Nephron progenitor cell (in vitro differentiated cells): ENCODE measurements around the gene METTL17.
"Not testable (repeated sequence)": the region's sequence is repeated elsewhere in the genome, so short reads cannot be mapped to it uniquely, and the experiment has no call there.

Experiments used
- DNase-seq: peaks from one replicate; pipeline ENCODE4 v3.0.0; 2021
- H3K27ac Mint-ChIP-seq: 2 replicates; pipeline ENCODE4 v1.8.0; 2021; ENCODE audit warnings: mild to moderate bottlenecking, moderate library complexity, mixed read lengths
- H3K27me3 Mint-ChIP-seq: 2 replicates; pipeline ENCODE4 v1.8.0; 2021; ENCODE audit warnings: mild to moderate bottlenecking, low read depth, mixed read lengths; ENCODE audit not compliant: poor library complexity
- H3K36me3 Mint-ChIP-seq: 2 replicates; pipeline ENCODE4 v1.8.0; 2021; ENCODE audit warnings: low read depth, mixed read lengths
- H3K4me1 Mint-ChIP-seq: 2 replicates; pipeline ENCODE4 v1.8.0; 2021; ENCODE audit warnings: mixed read lengths
- H3K4me3 Mint-ChIP-seq: 2 replicates; pipeline ENCODE4 v1.8.0; 2021; ENCODE audit warnings: mild to moderate bottlenecking, moderate library complexity, mixed read lengths
- H3K9me3 Mint-ChIP-seq: 2 replicates; pipeline ENCODE4 v1.8.0; 2021; ENCODE audit warnings: mild to moderate bottlenecking, moderate library complexity, mixed read lengths
- CTCF ChIP-seq: fragments of 200-600 bp; sonication (generic); IDR thresholded peaks from 2 replicates; pipeline ENCODE4 v1.5.0; 2021; ENCODE audit warnings: antibody characterized with exemption

Gene METTL17

GRCh38 chr14:20978687-20979086 lies 11.1 kb upstream of the METTL17 start:
- no peak for TF ChIP-seq CTCF
- H3K9me3 Mint-ChIP-seq = no peaks in the 10 kb centered on the region
- peaks cover 22% of the 10 kb centered on the region for H3K27me3 Mint-ChIP-seq
- no peak overlapping the region for H3K27ac Mint-ChIP-seq
- H3K4me1 Mint-ChIP-seq = no peaks in the 10 kb centered on the region
- no peak overlapping the region for H3K4me3 Mint-ChIP-seq
- no peak for DNase-seq
- no peaks in the 10 kb centered on the region for H3K36me3 Mint-ChIP-seq

DNA sequence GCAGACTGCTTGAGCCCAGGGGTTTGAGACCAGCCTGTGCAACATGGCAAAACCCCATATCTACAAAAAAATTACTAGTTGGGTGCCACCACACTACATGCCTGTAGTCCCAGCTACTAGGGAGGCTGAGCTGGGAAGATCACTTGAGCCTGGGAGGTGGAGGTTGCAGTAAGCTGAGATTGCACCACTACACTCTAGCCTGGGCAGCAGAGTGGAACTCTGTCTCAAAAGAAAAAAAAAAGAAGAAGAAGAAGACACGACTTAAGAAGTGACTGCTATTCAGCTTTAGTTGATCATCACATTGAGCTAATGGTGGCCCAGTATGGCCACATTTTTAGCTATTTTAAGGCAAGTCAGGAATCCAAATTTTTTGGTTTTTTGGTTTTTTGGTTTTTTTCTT lies 8.9 kb upstream of the METTL17 start:
- H3K27ac Mint-ChIP-seq = no peak overlapping the region
- H3K4me1 Mint-ChIP-seq = no peaks in the 10 kb centered on the region
- peaks cover 35% of the 10 kb centered on the region for H3K27me3 Mint-ChIP-seq
- H3K9me3 Mint-ChIP-seq = no peaks in the 10 kb centered on the region
- H3K36me3 Mint-ChIP-seq = no peaks in the 10 kb centered on the region
- no peak for TF ChIP-seq CTCF
- no peak for DNase-seq
- no peak overlapping the region for H3K4me3 Mint-ChIP-seq

- H3K9me3 Mint-ChIP-seq = no peaks in the 10 kb centered on the region
- H3K4me3 Mint-ChIP-seq = no peak overlapping the region
- no peak overlapping the region for H3K27ac Mint-ChIP-seq
- H3K36me3 Mint-ChIP-seq = no peaks in the 10 kb centered on the region
- H3K27me3 Mint-ChIP-seq = peaks cover 47% of the 10 kb centered on the region
- H3K4me1 Mint-ChIP-seq = no peaks in the 10 kb centered on the region
- DNase-seq = no peak
- no peak for TF ChIP-seq CTCF
Observed at GRCh38 chr14:20982646-20983369, 7.0 kb upstream of the METTL17 start.

- not testable (repeated sequence) for DNase-seq, H3K4me3 Mint-ChIP-seq, H3K9me3 Mint-ChIP-seq, H3K36me3 Mint-ChIP-seq, H3K27ac Mint-ChIP-seq
- Mint-ChIP-seq H3K27me3 (peaks cover 39% of the 10 kb centered on the region), H3K4me1 (peaks cover 16% of the 10 kb centered on the region)
Observed at GRCh38 chr14:20985650-20986049, 4.1 kb upstream of the METTL17 start.

GRCh38 chr14:20986811-20987210 lies 3.0 kb upstream of the METTL17 start:
- Mint-ChIP-seq H3K36me3 (peaks cover 11% of the 10 kb centered on the region), H3K4me3 (no peak overlapping the region), H3K9me3 (no peaks in the 10 kb centered on the region), H3K4me1 (peaks cover 27% of the 10 kb centered on the region), H3K27me3 (peaks cover 36% of the 10 kb centered on the region), H3K27ac (no peak overlapping the region)
- TF ChIP-seq CTCF = no peak
- DNase-seq = no peak

DNA sequence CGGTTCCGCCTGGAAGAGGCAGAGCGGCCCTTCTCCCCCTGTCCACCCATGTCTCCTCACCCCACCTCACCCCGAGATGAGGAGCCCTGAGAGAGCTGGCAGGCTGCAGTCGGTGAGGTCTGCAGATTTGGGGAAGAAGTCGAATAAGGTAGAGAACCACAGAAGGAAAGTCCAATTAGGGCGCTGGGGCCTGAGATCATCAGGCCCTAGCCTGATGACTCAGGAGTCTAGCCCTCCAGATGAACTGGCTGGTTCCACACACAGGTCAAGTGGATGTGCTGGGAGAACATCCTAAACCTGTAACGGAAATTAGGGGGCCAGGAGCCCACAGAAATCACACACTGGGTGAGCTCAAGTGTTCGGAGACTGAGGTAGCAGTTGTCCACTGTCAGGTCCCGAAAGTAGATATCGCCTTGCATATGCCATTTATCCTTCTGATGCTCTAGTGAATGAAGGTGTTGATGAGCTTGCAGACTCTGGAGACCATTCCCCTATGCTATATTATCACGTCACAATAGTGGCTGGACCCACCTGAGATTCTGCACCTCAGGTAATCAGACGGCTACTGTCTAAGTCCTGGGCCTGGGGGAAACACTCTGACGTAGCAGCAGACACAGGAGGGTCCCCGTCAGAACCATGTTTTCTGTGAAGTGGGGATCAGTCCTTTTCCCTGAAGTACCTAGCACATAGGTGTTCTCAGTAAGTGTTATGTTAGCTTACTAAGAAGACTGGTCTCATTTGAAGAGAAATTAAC lies 886 bp upstream of the METTL17 start:
- Mint-ChIP-seq H3K9me3 (no peaks in the 10 kb centered on the region), H3K27me3 (peaks cover 27% of the 10 kb centered on the region), H3K36me3 (peaks cover 29% of the 10 kb centered on the region), H3K4me1 (peaks cover 31% of the 10 kb centered on the region), H3K27ac (no peak overlapping the region), H3K4me3 (peak overlapping the region; percentile 91)
- no peak for DNase-seq
- no peak for TF ChIP-seq CTCF
